Ramos (cell line): ENCODE measurements around the gene PNPLA6.
"Not testable (repeated sequence)": the region's sequence is repeated elsewhere in the genome, so short reads cannot be mapped to it uniquely, and the experiment has no call there.

Experiments used
- in situ Hi-C: fragments of 300-500 bp; cut with MboI; formaldehyde crosslinking; loops from one replicate; pipeline ENCODE4 v1.14.3; 2022; ENCODE audit warnings: low sequenced_read_pairs; ENCODE audit not compliant: unreplicated experiment

Gene PNPLA6

DNA sequence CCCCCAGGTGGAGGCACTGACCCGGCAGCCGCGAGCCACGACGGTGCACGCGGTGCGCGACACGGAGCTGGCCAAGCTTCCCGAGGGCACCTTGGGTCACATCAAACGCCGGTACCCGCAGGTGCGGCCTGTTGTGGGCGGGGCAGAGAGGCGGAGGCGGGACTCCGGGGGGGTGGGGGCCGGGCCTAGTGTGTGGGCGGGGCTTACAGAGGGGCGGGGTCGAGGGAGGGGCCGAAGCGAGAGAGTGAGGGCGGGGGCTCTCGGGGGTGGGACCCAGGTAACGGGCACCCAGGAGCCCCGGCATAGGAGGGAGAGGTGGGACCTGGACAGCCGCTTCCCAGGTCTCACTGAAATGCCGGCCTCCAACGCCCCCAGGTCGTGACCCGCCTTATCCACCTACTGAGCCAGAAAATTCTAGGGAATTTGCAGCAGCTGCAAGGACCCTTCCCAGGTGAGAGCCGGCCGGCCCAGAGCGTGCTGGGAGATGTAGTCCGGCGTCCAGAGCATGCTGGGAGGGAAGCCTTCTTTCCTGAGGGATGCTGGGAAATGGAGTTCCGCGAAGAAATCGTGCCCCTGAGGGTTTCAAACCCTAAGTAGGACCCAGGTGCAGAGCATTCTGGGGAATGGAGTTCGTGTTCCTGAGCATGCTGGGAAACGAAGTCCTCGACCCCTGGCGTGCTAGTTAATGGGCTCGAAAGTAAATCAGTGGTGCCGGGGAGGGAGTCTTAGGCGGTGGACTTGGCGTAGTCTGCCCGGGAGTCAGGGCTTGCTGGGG lies 15.7 kb downstream of the PNPLA6 start:
- in situ Hi-C loops: no loop called here

DNA sequence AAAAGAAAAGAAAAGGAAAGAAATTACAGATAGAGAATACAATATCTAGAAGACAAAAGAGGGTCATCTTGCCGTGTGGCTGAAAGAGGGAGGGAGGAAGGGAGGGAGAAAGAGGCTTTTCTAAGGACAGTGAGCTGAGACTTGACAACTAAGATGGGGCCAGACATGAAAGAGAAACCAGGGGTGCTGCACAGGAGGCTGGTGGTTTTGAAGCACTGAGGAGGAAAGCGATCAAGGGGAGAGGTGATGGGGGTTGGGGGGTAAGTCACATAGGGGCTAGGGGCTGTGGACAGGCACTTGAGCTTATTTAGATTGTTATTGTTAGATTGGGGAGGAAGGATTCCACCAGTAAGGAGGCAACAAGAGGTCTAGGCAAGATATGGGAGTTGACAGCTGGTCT lies 17.3 kb downstream of the PNPLA6 start:
- in situ Hi-C loops: no loop called here

DNA sequence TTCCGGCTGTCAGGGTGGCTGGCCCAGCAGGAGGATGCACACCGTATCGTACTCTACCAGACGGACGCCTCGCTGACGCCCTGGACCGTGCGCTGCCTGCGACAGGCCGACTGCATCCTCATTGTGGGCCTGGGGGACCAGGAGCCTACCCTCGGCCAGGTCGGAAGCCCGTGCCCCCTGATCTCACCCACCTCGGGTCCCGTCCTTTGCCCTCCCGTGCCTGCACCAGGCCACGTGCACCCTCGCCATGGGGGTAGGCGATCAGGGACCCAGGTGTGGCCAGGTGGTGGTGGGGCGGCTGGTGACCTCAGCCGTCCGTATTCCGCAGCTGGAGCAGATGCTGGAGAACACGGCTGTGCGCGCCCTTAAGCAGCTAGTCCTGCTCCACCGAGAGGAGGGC lies 19.0 kb downstream of the PNPLA6 start:
- in situ Hi-C loops: no loop called here

DNA sequence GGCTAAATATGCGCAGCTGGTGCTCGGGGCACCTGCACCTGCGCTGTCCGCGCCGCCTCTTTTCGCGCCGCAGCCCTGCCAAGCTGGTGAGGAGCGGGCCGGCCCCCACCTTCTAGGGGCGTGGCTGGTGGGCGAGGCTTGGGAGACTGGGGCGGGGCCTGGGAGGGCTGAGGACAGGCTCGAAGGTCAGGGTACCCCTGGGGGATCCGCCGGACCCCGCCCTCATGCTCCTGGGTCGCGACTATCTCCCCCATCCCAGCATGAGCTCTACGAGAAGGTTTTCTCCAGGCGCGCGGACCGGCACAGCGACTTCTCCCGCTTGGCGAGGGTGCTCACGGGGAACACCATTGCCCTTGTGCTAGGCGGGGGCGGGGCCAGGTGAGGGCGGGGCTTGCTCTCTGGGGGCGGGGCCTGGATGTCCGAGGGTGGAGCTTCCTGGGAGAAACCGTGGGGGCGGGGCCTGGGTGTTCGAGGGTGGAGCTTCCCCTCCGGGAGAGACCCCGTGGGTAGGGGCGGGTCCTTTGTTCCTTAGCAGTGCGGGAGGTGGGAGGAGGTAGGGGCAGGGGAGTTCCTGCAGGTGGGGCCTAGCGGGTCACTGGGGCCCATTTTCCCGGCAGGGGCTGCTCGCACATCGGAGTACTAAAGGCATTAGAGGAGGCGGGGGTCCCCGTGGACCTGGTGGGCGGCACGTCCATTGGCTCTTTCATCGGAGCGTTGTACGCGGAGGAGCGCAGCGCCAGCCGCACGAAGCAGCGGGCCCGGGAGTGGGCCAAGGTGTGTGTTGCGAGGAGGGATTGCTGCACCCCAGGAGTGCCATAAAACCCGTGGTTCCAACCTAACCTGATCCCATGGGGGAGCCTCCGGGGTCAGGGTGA lies 19.7 kb downstream of the PNPLA6 start:
- in situ Hi-C loops: no loop called here

DNA sequence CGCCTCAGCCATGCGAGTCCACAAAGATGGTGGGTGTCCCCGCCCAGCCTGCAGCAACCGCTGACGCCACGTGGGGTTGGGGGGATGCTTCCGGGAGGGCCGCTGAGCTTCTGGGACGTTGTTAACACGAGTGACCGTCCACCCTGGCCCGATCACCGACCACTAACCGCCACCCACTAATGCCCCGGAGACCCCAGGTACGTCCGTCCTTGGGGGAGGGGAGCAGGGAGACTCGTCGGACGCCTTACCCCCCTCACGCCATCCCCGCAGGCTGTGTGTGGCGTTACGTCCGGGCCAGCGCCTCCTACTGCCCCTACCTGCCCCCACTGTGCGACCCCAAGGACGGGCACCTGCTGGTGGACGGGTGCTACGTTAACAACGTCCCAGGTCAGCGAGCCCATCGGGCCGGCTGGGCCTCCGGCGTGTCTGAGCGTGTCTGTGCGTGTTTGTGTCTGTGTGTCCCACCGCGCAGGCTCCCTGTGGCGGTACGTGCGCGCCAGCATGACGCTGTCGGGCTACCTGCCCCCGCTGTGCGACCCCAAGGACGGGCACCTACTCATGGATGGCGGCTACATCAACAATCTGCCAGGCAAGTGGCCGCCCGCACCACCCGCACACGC lies 21.3 kb downstream of the PNPLA6 start:
- in situ Hi-C loops: no loop called here

DNA sequence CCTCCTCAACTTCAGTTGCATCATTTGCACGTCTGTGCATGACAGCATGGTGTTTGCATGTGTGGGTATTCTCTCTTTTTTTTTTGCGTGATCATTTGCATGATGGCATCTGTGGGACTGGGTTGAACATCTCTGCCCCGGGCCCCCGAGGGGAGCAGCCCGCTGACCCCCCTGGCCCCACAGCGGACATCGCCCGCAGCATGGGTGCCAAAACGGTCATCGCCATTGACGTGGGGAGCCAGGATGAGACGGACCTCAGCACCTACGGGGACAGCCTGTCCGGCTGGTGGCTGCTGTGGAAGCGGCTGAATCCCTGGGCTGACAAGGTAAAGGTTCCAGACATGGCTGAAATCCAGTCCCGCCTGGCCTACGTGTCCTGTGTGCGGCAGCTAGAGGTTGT lies 23.1 kb downstream of the PNPLA6 start:
- in situ Hi-C loops: no loop called here

DNA sequence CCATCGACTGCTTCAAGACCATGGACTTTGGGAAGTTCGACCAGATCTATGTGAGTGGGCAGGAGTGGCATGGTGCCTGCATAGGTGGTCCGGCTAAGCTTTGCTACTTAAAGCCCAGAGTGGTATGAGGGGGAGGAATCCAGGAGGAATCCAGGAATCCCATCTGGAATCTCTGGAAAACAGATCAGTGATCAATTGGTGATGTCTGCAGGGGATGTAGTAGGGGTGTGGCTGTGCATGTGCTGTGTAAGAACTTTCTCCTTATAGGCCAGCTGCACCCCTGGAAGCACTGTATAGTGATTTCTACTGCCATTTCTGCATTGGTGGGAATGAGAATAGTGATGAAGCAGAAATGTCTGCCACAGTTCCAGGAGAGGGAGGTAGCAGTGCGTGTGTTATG lies 23.6 kb downstream of the PNPLA6 start:
- in situ Hi-C loops: no loop called here

DNA sequence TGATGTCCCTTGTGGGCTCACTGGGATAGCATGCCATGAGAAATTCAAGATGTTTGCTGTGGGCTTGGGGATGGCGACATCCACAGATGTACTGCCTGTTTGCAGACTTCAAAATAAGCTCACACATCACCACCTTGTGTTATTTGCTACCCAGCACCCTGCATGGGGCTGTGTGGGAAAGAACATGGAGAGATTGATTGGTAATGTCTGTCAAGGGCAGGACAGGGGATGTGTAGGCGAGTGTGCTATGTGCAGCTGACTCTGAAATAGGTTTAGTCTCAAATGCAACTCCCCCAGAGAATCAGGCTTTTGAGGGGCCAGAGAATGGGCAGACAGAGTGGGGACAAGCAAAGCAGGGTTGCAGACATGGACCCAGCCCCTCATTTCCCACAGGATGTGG lies 24.7 kb downstream of the PNPLA6 start:
- in situ Hi-C loops: no loop called here

DNA sequence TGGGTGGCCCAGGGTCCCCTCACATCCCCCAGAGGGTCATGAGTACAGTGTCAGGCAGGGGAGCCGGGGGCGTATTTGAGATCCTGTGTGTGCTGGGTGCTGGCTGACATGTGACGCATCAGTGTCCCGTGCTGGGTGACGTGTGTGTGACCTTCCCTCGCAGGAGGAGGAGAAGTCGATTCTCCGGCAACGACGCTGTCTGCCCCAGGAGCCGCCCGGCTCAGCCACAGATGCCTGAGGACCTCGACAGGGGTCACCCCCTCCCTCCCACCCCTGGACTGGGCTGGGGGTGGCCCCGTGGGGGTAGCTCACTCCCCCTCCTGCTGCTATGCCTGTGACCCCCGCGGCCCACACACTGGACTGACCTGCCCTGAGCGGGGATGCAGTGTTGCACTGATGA lies 25.8 kb downstream of the PNPLA6 start:
- in situ Hi-C loops: no loop called here

DNA sequence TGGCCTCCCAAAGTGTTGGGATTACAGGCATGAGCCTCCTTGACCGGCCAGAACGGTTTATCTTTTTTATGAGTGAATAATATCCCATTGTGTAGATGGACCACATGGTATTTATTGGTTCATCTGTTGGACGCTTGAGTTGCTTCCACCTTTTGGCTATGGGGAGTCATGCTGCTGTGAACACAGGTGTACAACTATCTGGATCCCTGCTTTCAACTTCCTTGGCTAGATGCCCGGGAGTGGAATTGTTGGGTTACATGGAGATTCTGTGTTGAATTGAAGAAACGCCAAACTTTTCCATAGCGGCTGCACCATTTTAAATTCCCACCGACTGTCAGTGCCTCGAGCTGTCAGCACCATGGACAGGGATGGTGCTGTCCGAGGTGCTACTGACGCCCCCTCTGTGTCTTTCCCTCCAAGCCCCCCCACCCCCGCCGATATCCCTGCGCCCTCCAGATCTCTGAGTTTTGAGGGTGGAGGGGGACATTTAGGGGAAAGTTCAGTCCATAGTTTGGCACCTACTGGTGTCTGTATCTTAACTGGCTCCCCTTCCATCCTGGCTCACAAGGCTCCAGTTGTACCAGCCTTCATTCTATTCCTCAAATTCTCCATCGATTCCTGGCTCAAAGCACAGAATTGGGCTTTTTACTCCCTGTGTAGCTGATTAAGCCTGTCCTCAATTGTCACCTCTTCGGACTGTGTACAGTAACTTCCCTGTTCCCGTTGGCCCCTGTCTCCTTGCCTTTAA lies 27.3 kb downstream of the PNPLA6 start:
- in situ Hi-C loops: no loop called here

DNA sequence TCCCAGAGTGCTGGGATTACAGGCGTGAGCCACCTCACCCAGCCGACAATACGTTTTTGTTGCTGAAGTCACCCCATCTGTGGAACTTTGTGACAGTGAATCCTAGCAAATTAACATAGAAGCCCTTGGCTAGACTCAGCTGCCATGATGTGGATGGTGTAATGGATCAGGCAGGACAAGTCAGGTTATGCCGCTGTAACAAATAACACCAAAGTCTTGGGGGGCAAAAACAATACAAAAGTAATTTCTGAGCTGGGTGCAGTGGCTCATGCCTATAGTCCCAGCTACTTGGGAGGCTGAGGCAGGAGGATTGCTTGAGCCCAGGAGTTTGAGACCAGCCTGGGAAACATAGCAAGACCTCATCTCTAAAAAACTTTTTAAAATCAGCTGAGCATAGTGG lies 29.3 kb downstream of the PNPLA6 start:
- in situ Hi-C loops: loop anchor here (5.0 kb wide), 1 partner anchor 237 kb away; no protein-coding TSS in a partner anchor

DNA sequence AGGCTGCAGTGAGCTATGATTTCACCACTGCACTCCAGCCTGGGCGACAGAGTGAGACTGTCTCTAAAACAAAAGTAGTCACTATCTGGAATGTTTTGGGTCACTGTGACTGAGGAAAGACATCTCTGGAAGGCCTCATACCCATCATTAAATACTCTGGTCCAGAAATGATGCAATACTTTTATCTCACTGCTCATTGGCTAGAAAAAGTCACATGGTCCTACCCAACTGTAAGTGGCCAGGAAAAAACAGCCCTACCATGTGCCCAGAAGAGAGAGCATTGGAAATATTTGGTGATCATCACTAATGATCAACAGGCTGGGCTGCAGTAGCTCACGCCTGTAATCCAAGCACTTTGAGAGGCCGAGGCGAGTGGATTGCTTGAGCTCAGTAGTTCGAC lies 29.8 kb downstream of the PNPLA6 start:
- in situ Hi-C loops: loop anchor here (5.0 kb wide), 1 partner anchor 237 kb away; no protein-coding TSS in a partner anchor

DNA sequence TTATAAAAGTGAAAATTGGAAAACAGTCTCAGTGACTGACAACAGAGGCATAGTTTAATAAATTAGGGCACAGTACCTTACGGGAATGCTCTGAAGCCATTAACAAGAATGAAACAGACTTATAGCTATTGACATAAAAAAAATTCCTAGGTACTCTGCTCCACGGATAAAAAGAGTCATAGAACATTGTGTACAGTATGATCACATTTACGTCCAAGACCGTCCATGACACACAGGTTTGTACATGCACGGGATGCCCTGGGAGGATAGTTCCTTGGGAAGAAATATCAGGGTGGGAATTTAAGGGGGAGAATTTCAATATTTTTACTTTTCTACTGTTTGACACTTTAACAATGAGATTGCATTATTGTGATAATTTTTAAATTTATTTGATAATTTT lies 35.2 kb downstream of the PNPLA6 start:
- in situ Hi-C loops: no loop called here

DNA sequence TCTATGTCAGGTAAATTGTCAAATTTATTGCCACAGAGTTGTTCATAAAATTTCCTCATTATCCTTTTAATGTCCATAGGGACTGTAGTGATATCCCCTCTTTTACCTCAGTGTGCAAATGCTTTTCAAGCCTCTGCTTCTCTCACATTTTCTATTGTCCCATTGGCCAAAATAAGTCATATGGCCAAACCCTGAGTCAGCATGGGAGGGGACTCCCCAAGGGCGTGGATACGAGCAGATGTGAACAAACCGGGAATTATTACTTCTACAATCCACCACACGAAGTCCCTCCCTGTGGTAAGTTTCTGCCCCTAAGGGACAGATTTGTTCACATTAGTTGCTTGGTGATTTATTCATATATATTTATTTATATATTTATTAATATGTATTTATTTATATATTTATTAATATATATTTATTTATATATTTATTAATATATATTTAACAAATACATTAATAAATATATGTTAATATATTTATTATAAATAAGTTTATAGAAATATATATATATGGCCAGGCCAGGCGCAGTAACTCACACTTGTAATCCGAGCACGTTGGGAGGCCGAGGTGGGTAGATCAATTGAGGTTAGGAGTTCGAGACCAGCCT lies 40.0 kb downstream of the PNPLA6 start:
- in situ Hi-C loops: no loop called here

DNA sequence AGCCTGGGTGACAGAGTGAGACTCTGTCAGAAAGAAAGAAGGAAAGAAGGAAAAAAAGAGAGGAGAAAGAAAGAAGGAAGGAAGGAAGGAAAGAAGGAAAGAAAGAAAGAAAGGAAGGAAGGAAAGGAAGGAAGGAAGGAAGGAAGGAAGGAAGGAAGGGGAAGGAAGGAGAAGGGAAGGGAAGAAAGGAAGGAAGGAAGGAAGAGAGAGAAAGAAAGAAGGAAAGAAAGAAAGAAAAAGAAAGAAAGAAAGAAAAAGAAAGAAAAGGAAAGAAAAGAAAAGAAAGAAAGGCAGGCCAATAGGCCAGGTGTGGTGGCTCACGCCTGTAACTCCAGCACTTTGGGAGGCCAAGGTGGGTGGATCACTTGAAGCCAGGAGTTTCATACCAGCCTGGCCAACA lies 41.9 kb downstream of the PNPLA6 start:
- in situ Hi-C loops: not testable (repeated sequence)

DNA sequence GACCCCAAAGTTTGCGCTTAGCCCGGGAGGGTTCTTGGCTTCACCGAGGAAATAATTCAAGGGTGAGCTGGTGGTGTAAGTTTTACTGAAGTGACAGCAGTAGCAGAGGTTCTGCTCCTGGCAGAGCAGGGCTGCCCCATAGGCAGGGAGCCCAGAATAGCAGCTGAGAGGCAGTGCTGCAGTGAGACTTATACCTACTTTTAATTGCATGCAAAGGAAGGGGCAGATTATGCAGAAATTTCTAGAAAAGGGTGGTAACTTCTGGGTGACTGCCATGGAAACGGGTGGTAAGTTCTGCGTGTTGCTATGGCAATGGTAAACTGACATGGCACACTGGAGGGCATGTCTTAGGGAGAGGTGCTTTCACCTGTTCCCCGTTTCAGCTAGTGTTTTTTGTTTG lies 42.6 kb downstream of the PNPLA6 start:
- in situ Hi-C loops: no loop called here

DNA sequence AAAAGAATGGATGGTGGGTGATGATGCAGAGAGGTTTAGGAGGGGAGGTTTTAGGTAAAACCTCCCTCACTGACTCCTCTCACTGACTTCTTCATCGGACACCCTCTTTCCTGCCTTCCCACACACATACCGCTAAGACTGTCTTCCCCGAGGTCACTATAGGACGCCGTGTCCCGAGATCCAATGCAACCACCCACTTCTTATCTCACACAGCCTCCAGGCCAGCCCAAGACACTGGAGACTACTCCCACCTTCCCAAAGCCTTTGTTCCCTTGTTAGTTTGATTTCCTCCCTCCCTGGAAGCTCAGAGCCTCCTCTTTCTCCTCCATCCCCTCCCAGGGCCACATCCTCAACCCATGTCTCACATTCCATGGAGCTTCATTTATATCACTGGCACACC lies 43.7 kb downstream of the PNPLA6 start:
- in situ Hi-C loops: no loop called here

DNA sequence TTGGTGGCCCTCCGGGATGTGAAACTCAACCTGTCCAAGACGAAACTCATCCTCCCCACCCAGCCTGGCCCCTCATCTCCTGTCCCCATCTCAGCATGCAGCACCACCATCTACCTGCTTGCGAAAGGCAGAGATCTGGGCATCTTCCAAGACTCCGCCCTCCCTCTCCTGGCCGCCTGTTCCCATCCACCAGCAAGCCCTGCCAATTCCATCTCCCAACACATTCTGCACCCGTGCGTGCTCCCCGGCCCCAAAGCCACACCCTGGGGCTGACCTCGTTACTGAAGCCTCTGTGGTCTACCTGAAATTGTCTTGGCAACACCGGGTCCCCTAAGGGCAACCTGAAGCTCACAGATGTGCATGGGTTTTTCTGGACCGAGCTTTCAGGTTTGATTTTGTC lies 46.9 kb downstream of the PNPLA6 start:
- in situ Hi-C loops: no loop called here

DNA sequence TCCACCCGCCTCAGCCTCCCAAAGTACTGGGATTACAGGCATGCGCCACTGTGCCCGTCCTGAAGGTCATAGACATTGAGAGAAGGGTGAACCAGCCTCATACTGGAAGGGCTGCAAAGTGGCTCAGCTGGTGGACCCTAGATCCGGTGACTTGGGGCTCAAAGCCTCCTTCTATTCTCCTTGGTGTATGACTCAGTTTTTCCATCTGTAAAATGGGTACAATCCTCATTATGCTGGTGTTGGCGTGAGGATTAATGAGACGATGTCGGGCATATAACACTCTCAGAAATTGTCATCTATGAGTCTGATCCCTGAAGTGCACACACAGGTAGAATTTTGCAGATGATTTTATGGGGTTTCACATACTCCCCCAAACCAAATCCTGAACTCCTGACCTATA lies 54.3 kb downstream of the PNPLA6 start:
- in situ Hi-C loops: no loop called here

DNA sequence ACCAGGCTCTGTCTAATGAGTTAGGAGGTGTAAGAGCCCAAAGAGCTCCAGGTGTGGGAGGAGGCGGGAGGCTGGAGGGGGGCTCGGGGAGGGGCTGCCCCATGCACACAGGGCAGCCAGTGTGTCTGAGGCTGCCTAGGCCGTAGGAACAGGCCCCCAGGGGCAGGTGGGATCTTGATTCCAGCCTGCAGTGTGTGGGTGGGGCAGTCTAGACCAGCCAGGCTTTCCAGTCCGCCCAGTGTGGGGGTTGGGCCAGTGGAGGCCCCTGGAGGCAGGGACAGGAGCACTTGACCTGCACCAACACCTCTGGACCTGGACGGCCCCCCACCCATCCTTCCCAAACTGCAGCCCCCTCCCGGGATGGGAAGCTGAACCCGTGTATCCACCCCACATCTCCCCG lies 54.7 kb downstream of the PNPLA6 start:
- in situ Hi-C loops: no loop called here
